ENCODE results near the gene NLGN1. TPM values are rescaled to one million over a fixed set of nuclear protein-coding genes. Genes with fewer than 3 reads are reported as not detected.

The NLGN1 gene
- total RNA-seq, 1 donor from 2014 or later: 5.7 TPM

GRCh38 chr3:173912126-173912525, 514.6 kb downstream of the NLGN1 start:
- Histone ChIP-seq H3K4me1 (ENCODE audit: control insufficient read depth in 3 of 3, insufficient read depth in 3 of 3, low read length in 3 of 3) (no peaks in the 10 kb centered on the region), H3K27ac (ENCODE audit: low read depth, low read length) (no peak overlapping the region), H3K9me3 (ENCODE audit: control insufficient read depth in 3 of 3, low read length in 3 of 3) (peaks cover 0 to 2% (median 0%) of the 10 kb centered on the region in 3 donors), H3K4me3 (ENCODE audit: low read length in 3 of 3) (no peak overlapping the region), H3K27me3 (ENCODE audit: control insufficient read depth in 3 of 3, insufficient read depth in 3 of 3, low read length in 3 of 3) (no peaks in the 10 kb centered on the region), H3K36me3 (ENCODE audit: control insufficient read depth in 3 of 3, insufficient read depth in 3 of 3, low read length in 3 of 3) (no peaks in the 10 kb centered on the region), H3K9ac (ENCODE audit: low read depth in 1 of 3, low read length in 3 of 3) (no peak overlapping the region)

GRCh38 chr3:173913397-173913796, 515.9 kb downstream of the NLGN1 start:
- Histone ChIP-seq H3K4me3 (ENCODE audit: low read length in 3 of 3) (no peak overlapping the region), H3K9me3 (ENCODE audit: control insufficient read depth in 3 of 3, low read length in 3 of 3) (peaks cover 0 to 2% (median 0%) of the 10 kb centered on the region in 3 donors), H3K9ac (ENCODE audit: low read depth in 1 of 3, low read length in 3 of 3) (no peak overlapping the region), H3K4me1 (ENCODE audit: control insufficient read depth in 3 of 3, insufficient read depth in 3 of 3, low read length in 3 of 3) (no peaks in the 10 kb centered on the region), H3K27ac (ENCODE audit: low read depth, low read length) (no peak overlapping the region), H3K27me3 (ENCODE audit: control insufficient read depth in 3 of 3, insufficient read depth in 3 of 3, low read length in 3 of 3) (no peaks in the 10 kb centered on the region), H3K36me3 (ENCODE audit: control insufficient read depth in 3 of 3, insufficient read depth in 3 of 3, low read length in 3 of 3) (no peaks in the 10 kb centered on the region)

- Histone ChIP-seq H3K27ac (ENCODE audit: low read depth, low read length) (no peak overlapping the region), H3K36me3 (ENCODE audit: control insufficient read depth in 3 of 3, insufficient read depth in 3 of 3, low read length in 3 of 3) (no peaks in the 10 kb centered on the region)
Measured at GRCh38 chr3:173913974-173914421, 516.5 kb downstream of the NLGN1 start.

GRCh38 chr3:173916799-173917198, 519.3 kb downstream of the NLGN1 start:
- Histone ChIP-seq H3K9ac (ENCODE audit: low read depth in 1 of 3, low read length in 3 of 3) (no peak overlapping the region), H3K27me3 (ENCODE audit: control insufficient read depth in 3 of 3, insufficient read depth in 3 of 3, low read length in 3 of 3) (no peaks in the 10 kb centered on the region), H3K36me3 (ENCODE audit: control insufficient read depth in 3 of 3, insufficient read depth in 3 of 3, low read length in 3 of 3) (no peaks in the 10 kb centered on the region), H3K4me3 (ENCODE audit: low read length in 3 of 3) (no peak overlapping the region), H3K4me1 (ENCODE audit: control insufficient read depth in 3 of 3, insufficient read depth in 3 of 3, low read length in 3 of 3) (no peaks in the 10 kb centered on the region), H3K27ac (ENCODE audit: low read depth, low read length) (no peak overlapping the region), H3K9me3 (ENCODE audit: control insufficient read depth in 3 of 3, low read length in 3 of 3) (peaks cover 0 to 2% (median 0%) of the 10 kb centered on the region in 3 donors)

More at GRCh38 chr3:173913974-173914421, 516.5 kb downstream of the NLGN1 start:
- H3K9ac ChIP-seq (ENCODE audit: low read depth in 1 of 3, low read length in 3 of 3): no peak overlapping the region
- no peak overlapping the region for H3K4me3 ChIP-seq (ENCODE audit: low read length in 3 of 3)
- no peaks in the 10 kb centered on the region for H3K4me1 ChIP-seq (ENCODE audit: control insufficient read depth in 3 of 3, insufficient read depth in 3 of 3, low read length in 3 of 3)
- H3K27me3 ChIP-seq (ENCODE audit: control insufficient read depth in 3 of 3, insufficient read depth in 3 of 3, low read length in 3 of 3): no peaks in the 10 kb centered on the region
- H3K9me3 ChIP-seq (ENCODE audit: control insufficient read depth in 3 of 3, low read length in 3 of 3): peaks cover 0 to 2% (median 0%) of the 10 kb centered on the region in 3 donors

GRCh38 chr3:173920386-173920785, 522.8 kb downstream of the NLGN1 start:
- Histone ChIP-seq H3K9ac (ENCODE audit: low read depth in 1 of 3, low read length in 3 of 3) (no peak overlapping the region), H3K4me3 (ENCODE audit: low read length in 3 of 3) (no peak overlapping the region), H3K27ac (ENCODE audit: low read depth, low read length) (no peak overlapping the region), H3K27me3 (ENCODE audit: control insufficient read depth in 3 of 3, insufficient read depth in 3 of 3, low read length in 3 of 3) (no peaks in the 10 kb centered on the region), H3K9me3 (ENCODE audit: control insufficient read depth in 3 of 3, low read length in 3 of 3) (peaks cover 0 to 2% (median 0%) of the 10 kb centered on the region in 3 donors), H3K4me1 (ENCODE audit: control insufficient read depth in 3 of 3, insufficient read depth in 3 of 3, low read length in 3 of 3) (no peaks in the 10 kb centered on the region), H3K36me3 (ENCODE audit: control insufficient read depth in 3 of 3, insufficient read depth in 3 of 3, low read length in 3 of 3) (no peaks in the 10 kb centered on the region)

- no peaks in the 10 kb centered on the region for H3K9me3 ChIP-seq (ENCODE audit: control insufficient read depth in 3 of 3, low read length in 3 of 3)
- H3K9ac ChIP-seq (ENCODE audit: low read depth in 1 of 3, low read length in 3 of 3): no peak overlapping the region
- H3K27me3 ChIP-seq (ENCODE audit: control insufficient read depth in 3 of 3, insufficient read depth in 3 of 3, low read length in 3 of 3): no peaks in the 10 kb centered on the region
- H3K27ac ChIP-seq (ENCODE audit: low read depth, low read length): no peak overlapping the region
- H3K36me3 ChIP-seq (ENCODE audit: control insufficient read depth in 3 of 3, insufficient read depth in 3 of 3, low read length in 3 of 3): no peaks in the 10 kb centered on the region
- no peak overlapping the region for H3K4me3 ChIP-seq (ENCODE audit: low read length in 3 of 3)
- H3K4me1 ChIP-seq (ENCODE audit: control insufficient read depth in 3 of 3, insufficient read depth in 3 of 3, low read length in 3 of 3): no peaks in the 10 kb centered on the region
Measured at GRCh38 chr3:173921732-173922131, 524.2 kb downstream of the NLGN1 start.

GRCh38 chr3:173923204-173923603, 525.7 kb downstream of the NLGN1 start:
- Histone ChIP-seq H3K27me3 (ENCODE audit: control insufficient read depth in 3 of 3, insufficient read depth in 3 of 3, low read length in 3 of 3) (no peaks in the 10 kb centered on the region), H3K36me3 (ENCODE audit: control insufficient read depth in 3 of 3, insufficient read depth in 3 of 3, low read length in 3 of 3) (no peaks in the 10 kb centered on the region), H3K9ac (ENCODE audit: low read depth in 1 of 3, low read length in 3 of 3) (no peak overlapping the region), H3K4me3 (ENCODE audit: low read length in 3 of 3) (no peak overlapping the region), H3K27ac (ENCODE audit: low read depth, low read length) (no peak overlapping the region), H3K9me3 (ENCODE audit: control insufficient read depth in 3 of 3, low read length in 3 of 3) (no peaks in the 10 kb centered on the region), H3K4me1 (ENCODE audit: control insufficient read depth in 3 of 3, insufficient read depth in 3 of 3, low read length in 3 of 3) (no peaks in the 10 kb centered on the region)

GRCh38 chr3:173930251-173930650, 532.7 kb downstream of the NLGN1 start:
- Histone ChIP-seq H3K9ac (ENCODE audit: low read depth in 1 of 3, low read length in 3 of 3) (no peak overlapping the region), H3K4me3 (ENCODE audit: low read length in 3 of 3) (no peak overlapping the region), H3K36me3 (ENCODE audit: control insufficient read depth in 3 of 3, insufficient read depth in 3 of 3, low read length in 3 of 3) (no peaks in the 10 kb centered on the region), H3K27me3 (ENCODE audit: control insufficient read depth in 3 of 3, insufficient read depth in 3 of 3, low read length in 3 of 3) (no peaks in the 10 kb centered on the region), H3K9me3 (ENCODE audit: control insufficient read depth in 3 of 3, low read length in 3 of 3) (no peaks in the 10 kb centered on the region), H3K27ac (ENCODE audit: low read depth, low read length) (no peak overlapping the region), H3K4me1 (ENCODE audit: control insufficient read depth in 3 of 3, insufficient read depth in 3 of 3, low read length in 3 of 3) (no peaks in the 10 kb centered on the region)

- Histone ChIP-seq H3K9ac (ENCODE audit: low read depth in 1 of 3, low read length in 3 of 3) (no peak overlapping the region), H3K27ac (ENCODE audit: low read depth, low read length) (no peak overlapping the region), H3K36me3 (ENCODE audit: control insufficient read depth in 3 of 3, insufficient read depth in 3 of 3, low read length in 3 of 3) (no peaks in the 10 kb centered on the region), H3K4me1 (ENCODE audit: control insufficient read depth in 3 of 3, insufficient read depth in 3 of 3, low read length in 3 of 3) (no peaks in the 10 kb centered on the region), H3K9me3 (ENCODE audit: control insufficient read depth in 3 of 3, low read length in 3 of 3) (no peaks in the 10 kb centered on the region), H3K27me3 (ENCODE audit: control insufficient read depth in 3 of 3, insufficient read depth in 3 of 3, low read length in 3 of 3) (no peaks in the 10 kb centered on the region), H3K4me3 (ENCODE audit: low read length in 3 of 3) (no peak overlapping the region)
Measured at GRCh38 chr3:173932624-173933023, 535.1 kb downstream of the NLGN1 start.

- Histone ChIP-seq H3K9ac (ENCODE audit: low read depth in 1 of 3, low read length in 3 of 3) (no peak overlapping the region), H3K4me3 (ENCODE audit: low read length in 3 of 3) (no peak overlapping the region), H3K4me1 (ENCODE audit: control insufficient read depth in 3 of 3, insufficient read depth in 3 of 3, low read length in 3 of 3) (no peaks in the 10 kb centered on the region), H3K9me3 (ENCODE audit: control insufficient read depth in 3 of 3, low read length in 3 of 3) (no peaks in the 10 kb centered on the region), H3K27me3 (ENCODE audit: control insufficient read depth in 3 of 3, insufficient read depth in 3 of 3, low read length in 3 of 3) (no peaks in the 10 kb centered on the region), H3K36me3 (ENCODE audit: control insufficient read depth in 3 of 3, insufficient read depth in 3 of 3, low read length in 3 of 3) (no peaks in the 10 kb centered on the region), H3K27ac (ENCODE audit: low read depth, low read length) (no peak overlapping the region)
Measured at GRCh38 chr3:173933113-173933512, 535.6 kb downstream of the NLGN1 start.

- Histone ChIP-seq H3K27me3 (ENCODE audit: control insufficient read depth in 3 of 3, insufficient read depth in 3 of 3, low read length in 3 of 3) (no peaks in the 10 kb centered on the region), H3K9me3 (ENCODE audit: control insufficient read depth in 3 of 3, low read length in 3 of 3) (no peaks in the 10 kb centered on the region), H3K36me3 (ENCODE audit: control insufficient read depth in 3 of 3, insufficient read depth in 3 of 3, low read length in 3 of 3) (no peaks in the 10 kb centered on the region), H3K9ac (ENCODE audit: low read depth in 1 of 3, low read length in 3 of 3) (no peak overlapping the region), H3K4me1 (ENCODE audit: control insufficient read depth in 3 of 3, insufficient read depth in 3 of 3, low read length in 3 of 3) (no peaks in the 10 kb centered on the region), H3K4me3 (ENCODE audit: low read length in 3 of 3) (no peak overlapping the region), H3K27ac (ENCODE audit: low read depth, low read length) (no peak overlapping the region)
Measured at GRCh38 chr3:173936316-173936715, 538.8 kb downstream of the NLGN1 start.
